OCI-LY3 (cell line): ENCODE measurements around the gene GAGE10.

ENCODE experiments used
- H2AFZ ChIP-seq: fragments of 200-600, 300-600 bp; shearing (Covaris generic); 2 replicates; pipeline ENCODE4 v1.6.0; 2014; ENCODE audit warnings: antibody characterized with exemption, low read depth, low read length
- H3K27ac ChIP-seq: fragments of 200-600, 300-600 bp; sonication (generic); 2 replicates; pipeline ENCODE4 v1.5.1; 2014; ENCODE audit warnings: mild to moderate bottlenecking, low read length, moderate library complexity, mixed read lengths
- H3K27me3 ChIP-seq: fragments of 200-600, 300-600 bp; sonication (generic); 2 replicates; pipeline ENCODE4 v1.6.1; 2014; ENCODE audit warnings: low read depth, low read length, mixed read lengths
- H3K36me3 ChIP-seq: fragments of 200-600, 300-600 bp; sonication (generic); replicated peaks from 2 replicates; pipeline ENCODE3; 2014; ENCODE audit warnings: low read depth, low read length, mixed read lengths
- H3K4me1 ChIP-seq: fragments of 300-600, 200-600 bp; sonication (generic); 2 replicates; pipeline ENCODE4 v1.6.1; 2014; ENCODE audit warnings: low read length, mixed read lengths
- H3K4me2 ChIP-seq: fragments of 200-600, 300-600 bp; sonication (generic); 2 replicates; pipeline ENCODE4 v1.6.1; 2014; ENCODE audit warnings: low read length, mixed read lengths
- H3K4me3 ChIP-seq: fragments of 300-600, 200-600 bp; sonication (generic); 2 replicates; pipeline ENCODE4 v1.5.1; 2014; ENCODE audit warnings: antibody characterized with exemption, mild to moderate bottlenecking, low read length, moderate library complexity
- H3K79me2 ChIP-seq: fragments of 300-600, 200-600 bp; shearing (Covaris generic); 2 replicates; pipeline ENCODE4 v1.6.1; 2014; ENCODE audit warnings: mild to moderate bottlenecking, low read length, mixed read lengths
- H3K9ac ChIP-seq: fragments of 300-600, 200-600 bp; shearing (Covaris generic); 2 replicates; pipeline ENCODE4 v1.6.0; 2014; ENCODE audit warnings: mild to moderate bottlenecking, low read length, moderate library complexity
- H3K9me3 ChIP-seq: fragments of 200-600, 300-600 bp; shearing (Covaris generic); 2 replicates; pipeline ENCODE4 v1.6.1; 2014; ENCODE audit warnings: low read length, mixed read lengths; ENCODE audit not compliant: insufficient read depth
- H4K20me1 ChIP-seq: fragments of 200-600, 300-600 bp; sonication (generic); 2 replicates; pipeline ENCODE4 v1.6.1; 2016; ENCODE audit warnings: low read length, mixed read lengths; ENCODE audit not compliant: insufficient read depth
- EZH2phosphoT487 ChIP-seq: fragments of 200-600 bp; shearing (Covaris generic); IDR thresholded peaks from 2 replicates; pipeline ENCODE4 v1.6.1; 2018; ENCODE audit warnings: antibody characterized with exemption, mixed run types, low read depth
- TF ChIP-seq, protein P1 (sequence below): fragments of 200-600, 300-600 bp; sonication (generic); IDR thresholded peaks from 2 replicates; pipeline ENCODE4 v1.5.1; 2014; ENCODE audit warnings: antibody characterized with exemption, low read length, low read depth

The GAGE10 gene

DNA sequence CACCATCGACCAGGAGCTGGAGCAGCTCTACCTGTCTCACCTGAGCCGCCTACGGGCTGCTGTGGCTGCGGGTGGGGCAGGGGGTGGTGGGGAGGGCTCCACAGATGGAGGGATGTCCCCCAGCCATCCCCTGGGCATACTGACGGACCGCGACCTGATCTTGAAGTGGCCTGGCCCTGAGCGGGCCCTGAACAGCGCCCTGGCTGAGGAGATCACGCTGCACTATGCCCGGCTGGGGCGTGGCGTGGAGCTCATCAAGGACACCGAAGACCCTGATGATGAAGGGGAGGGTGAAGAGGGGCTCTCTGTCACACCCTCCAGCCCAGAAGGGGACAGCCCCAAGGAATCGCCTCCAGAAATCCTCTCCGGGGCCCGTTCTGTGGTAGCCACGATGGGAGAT lies 17.3 kb upstream of the GAGE10 start:
- H3K36me3 ChIP-seq = no peaks in the 10 kb centered on the region
- H2AFZ ChIP-seq = no peak overlapping the region
- no peak overlapping the region for H3K27ac ChIP-seq
- no peaks in the 10 kb centered on the region for H4K20me1 ChIP-seq
- TF ChIP-seq EZH2phosphoT487 = no peak
- TF ChIP-seq, protein P1, sequence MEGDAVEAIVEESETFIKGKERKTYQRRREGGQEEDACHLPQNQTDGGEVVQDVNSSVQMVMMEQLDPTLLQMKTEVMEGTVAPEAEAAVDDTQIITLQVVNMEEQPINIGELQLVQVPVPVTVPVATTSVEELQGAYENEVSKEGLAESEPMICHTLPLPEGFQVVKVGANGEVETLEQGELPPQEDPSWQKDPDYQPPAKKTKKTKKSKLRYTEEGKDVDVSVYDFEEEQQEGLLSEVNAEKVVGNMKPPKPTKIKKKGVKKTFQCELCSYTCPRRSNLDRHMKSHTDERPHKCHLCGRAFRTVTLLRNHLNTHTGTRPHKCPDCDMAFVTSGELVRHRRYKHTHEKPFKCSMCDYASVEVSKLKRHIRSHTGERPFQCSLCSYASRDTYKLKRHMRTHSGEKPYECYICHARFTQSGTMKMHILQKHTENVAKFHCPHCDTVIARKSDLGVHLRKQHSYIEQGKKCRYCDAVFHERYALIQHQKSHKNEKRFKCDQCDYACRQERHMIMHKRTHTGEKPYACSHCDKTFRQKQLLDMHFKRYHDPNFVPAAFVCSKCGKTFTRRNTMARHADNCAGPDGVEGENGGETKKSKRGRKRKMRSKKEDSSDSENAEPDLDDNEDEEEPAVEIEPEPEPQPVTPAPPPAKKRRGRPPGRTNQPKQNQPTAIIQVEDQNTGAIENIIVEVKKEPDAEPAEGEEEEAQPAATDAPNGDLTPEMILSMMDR = no peak
- no peak overlapping the region for H3K9ac ChIP-seq
- H3K79me2 ChIP-seq = no peaks in the 10 kb centered on the region
- H3K4me3 ChIP-seq = no peak overlapping the region
- no peaks in the 10 kb centered on the region for H3K9me3 ChIP-seq
- no peaks in the 10 kb centered on the region for H3K4me1 ChIP-seq
- no peaks in the 10 kb centered on the region for H3K27me3 ChIP-seq
- H3K4me2 ChIP-seq = no peak overlapping the region

DNA sequence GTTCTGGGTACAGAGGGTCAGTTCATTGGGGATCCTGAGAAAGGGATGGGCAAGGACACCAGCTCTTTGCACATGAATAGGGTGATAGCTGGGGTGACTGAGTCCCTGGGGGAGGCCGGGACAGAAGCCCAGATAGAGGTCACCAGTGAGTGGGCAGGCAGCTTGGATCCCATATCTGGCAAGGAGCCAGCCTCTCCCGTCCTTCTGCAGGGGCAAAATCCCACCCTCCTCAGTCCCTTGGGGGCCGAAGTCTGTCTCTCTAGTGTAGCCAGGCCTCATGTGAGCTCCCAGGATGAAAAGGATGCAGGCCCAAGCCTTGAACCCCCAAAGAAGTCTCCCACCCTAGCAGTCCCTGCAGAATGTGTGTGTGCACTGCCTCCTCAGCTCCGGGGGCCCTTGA lies 16.9 kb upstream of the GAGE10 start:
- no peak overlapping the region for H3K27ac ChIP-seq
- no peak overlapping the region for H3K4me2 ChIP-seq
- TF ChIP-seq EZH2phosphoT487 = no peak
- TF ChIP-seq, protein P1 = no peak
- no peaks in the 10 kb centered on the region for H3K4me1 ChIP-seq
- H3K36me3 ChIP-seq = no peaks in the 10 kb centered on the region
- H3K4me3 ChIP-seq = no peak overlapping the region
- no peaks in the 10 kb centered on the region for H3K9me3 ChIP-seq
- H3K79me2 ChIP-seq = no peaks in the 10 kb centered on the region
- H3K27me3 ChIP-seq = no peaks in the 10 kb centered on the region
- no peak overlapping the region for H2AFZ ChIP-seq
- no peaks in the 10 kb centered on the region for H4K20me1 ChIP-seq
- no peak overlapping the region for H3K9ac ChIP-seq

DNA sequence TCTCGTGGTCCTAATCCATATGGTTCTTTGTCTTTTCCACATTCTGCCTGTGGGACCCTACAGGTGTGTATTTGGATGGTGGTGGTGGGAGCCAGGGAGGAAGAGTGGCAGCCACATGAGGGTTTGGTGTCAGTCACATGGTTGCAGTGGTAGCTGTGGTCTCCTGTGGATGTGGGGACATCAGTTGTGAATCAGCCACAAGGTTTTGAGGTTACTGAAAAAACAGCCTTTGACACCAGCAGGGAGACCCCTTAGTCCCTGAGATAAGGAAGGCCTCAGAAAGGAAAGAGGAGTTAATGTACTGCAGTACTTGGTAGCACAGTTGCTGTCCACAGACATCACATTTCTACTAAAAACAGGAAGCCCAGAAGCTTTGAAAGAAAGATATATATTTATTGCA lies 15.8 kb upstream of the GAGE10 start:
- no peak overlapping the region for H3K4me2 ChIP-seq
- no peaks in the 10 kb centered on the region for H3K4me1 ChIP-seq
- no peak overlapping the region for H3K9ac ChIP-seq
- H3K36me3 ChIP-seq = no peaks in the 10 kb centered on the region
- no peak overlapping the region for H2AFZ ChIP-seq
- H3K4me3 ChIP-seq = no peak overlapping the region
- H4K20me1 ChIP-seq = no peaks in the 10 kb centered on the region
- no peak overlapping the region for H3K27ac ChIP-seq
- no peaks in the 10 kb centered on the region for H3K9me3 ChIP-seq
- TF ChIP-seq, protein P1 = no peak
- TF ChIP-seq EZH2phosphoT487 = no peak
- H3K79me2 ChIP-seq = no peaks in the 10 kb centered on the region
- H3K27me3 ChIP-seq = no peaks in the 10 kb centered on the region

DNA sequence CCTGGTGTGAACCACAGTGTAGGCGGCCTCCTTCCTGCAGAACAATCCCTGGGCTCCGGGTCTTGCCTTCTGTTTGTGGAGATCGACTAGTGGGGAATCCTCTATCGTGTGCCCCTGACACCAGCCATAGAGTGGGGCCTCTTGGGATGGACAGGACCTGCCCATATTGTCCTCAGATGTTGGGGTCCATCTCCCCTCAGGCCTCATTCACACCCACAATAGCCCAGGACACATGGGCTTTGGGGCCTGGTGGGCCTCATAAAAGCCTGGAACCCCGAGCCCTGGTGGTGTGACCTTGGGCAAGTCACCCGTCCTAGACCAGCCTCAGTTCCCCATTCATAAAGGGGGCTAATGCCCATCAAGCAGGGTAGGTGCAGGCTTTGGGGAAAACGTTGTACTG lies 13.2 kb upstream of the GAGE10 start:
- H3K27me3 ChIP-seq = no peaks in the 10 kb centered on the region
- H3K4me2 ChIP-seq = no peak overlapping the region
- H3K9ac ChIP-seq = no peak overlapping the region
- H3K9me3 ChIP-seq = no peaks in the 10 kb centered on the region
- no peaks in the 10 kb centered on the region for H4K20me1 ChIP-seq
- TF ChIP-seq, protein P1 = no peak
- no peak for TF ChIP-seq EZH2phosphoT487
- no peak overlapping the region for H2AFZ ChIP-seq
- H3K27ac ChIP-seq = no peak overlapping the region
- no peaks in the 10 kb centered on the region for H3K36me3 ChIP-seq
- no peaks in the 10 kb centered on the region for H3K79me2 ChIP-seq
- H3K4me3 ChIP-seq = no peak overlapping the region
- no peaks in the 10 kb centered on the region for H3K4me1 ChIP-seq
